ENCODE results near the gene SLC41A1. TPM values are rescaled to one million over a fixed set of nuclear protein-coding genes. Genes with fewer than 3 reads are reported as not detected.

Gene SLC41A1
- total RNA-seq, 1 donor from 2014 or later = 9.4 TPM

DNA sequence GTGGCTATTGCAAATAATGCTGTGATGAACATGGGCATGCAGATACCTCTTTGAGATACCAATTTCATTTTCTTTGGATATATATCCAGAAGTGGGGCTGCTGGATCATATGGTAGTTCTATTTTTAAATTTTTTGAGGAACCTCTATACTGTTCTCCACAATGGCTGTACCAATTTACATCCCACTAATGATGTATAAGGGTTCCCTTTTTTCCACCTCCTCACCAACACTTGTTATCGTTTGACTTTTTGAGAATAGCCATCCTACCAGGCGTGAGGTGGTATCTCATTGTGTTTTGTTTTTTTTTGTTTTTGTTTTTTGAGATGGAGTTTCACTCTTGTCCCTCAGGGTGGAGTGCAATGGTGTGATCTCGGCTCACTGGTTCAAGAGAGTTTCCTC lies 56.4 kb downstream of the SLC41A1 start:
- DNase-seq (ENCODE audit: low read depth, low spot score) = no peak

DNA sequence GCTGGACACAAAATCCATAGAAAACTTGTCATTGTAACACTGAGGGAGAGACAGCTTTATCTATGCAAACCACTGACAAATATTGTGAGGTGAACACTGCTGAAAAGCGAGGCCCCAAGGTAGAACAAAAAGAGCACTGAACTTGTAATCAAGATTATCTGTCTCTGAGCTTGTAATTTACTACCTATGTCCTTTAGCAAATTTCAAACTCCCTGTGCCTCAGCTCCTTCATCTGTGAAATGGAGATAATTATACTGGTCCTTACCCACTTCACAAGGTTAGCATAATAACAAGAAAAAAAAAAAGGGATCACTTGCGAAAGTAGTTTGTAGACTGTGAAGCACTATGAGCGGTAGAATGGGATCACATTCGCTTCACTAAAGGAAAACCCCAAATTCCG lies 58.1 kb downstream of the SLC41A1 start:
- DNase-seq (ENCODE audit: low read depth, low spot score) = no peak

DNA sequence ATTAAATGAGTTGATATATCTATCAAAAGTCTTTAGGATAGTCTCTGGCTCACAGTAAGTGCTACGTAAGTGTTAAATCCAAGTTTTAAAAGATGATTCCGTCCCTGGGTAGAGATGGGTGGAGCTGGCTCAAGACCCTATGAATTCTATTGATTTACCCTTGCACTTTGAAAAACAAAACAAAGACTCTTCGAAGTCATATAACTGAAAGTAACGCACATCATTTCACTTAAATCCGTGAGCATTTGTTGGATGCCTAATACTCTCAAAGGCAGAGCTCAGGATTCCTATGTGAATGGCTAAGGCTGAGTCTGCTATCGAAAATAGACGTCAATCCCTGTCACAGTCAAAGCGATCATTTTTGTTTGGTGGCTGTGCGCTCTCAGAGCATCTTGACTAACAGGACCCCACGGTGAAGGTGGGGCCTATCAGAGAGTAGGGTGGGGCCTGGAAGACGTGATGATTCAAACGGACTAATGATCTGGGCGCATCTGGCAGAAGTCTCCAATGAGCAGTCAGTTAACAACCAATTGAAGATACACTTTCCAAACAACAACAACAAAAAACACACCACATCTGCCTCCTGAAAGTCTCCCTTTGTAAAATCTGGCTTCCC lies 61.9 kb downstream of the SLC41A1 start:
- DNase-seq (ENCODE audit: low read depth, low spot score) = no peak

DNA sequence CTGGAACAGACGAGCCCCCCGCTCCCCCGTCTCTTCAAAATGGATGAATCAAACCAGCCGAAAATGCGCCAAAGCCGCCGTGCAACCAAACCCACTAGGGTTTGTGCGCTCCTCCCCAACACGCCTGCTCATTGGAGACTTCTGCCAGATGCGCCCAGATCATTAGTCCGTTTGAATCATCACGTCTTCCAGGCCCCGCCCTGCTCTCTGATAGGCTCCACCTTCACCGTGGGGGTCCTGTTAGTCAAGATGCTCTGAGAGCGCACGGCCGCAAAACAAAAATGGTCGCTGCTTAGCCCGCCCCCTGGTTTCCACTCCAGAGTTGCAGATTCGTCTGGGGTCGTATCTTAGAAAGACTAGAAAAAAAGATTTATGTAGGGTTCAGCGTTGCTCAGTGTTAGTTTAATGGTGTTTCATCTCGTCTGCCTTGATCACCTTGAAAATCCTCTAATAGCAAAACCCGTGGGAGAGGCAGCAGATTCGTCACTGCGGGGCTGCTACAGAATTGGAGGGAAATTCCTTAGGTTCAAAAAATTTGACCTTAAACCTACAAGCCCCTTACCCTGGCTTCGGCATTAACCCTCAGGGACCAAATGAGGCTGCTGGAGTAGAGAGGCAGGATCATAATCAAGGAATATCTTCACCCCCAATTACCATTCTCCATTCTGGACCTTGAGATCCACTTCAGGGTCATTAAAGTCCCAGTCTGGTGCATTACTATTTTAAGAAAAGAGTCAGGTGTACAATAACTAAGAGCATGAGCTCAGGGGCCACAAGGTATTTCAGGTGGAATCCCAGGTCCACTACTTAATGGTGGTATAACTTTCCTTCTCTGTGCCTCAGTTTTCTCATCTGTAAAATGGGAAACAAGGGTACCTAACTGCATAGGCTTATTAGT lies 62.6 kb downstream of the SLC41A1 start, which contains the start of gene NUCKS1:
Gene NUCKS1 (minus strand): TSS at position 45 of the 898 bp plus-strand sequence. CDS start 209 bp downstream, outside the sequence.
- DNase-seq (ENCODE audit: low read depth, low spot score) = peak; percentile 99

DNA sequence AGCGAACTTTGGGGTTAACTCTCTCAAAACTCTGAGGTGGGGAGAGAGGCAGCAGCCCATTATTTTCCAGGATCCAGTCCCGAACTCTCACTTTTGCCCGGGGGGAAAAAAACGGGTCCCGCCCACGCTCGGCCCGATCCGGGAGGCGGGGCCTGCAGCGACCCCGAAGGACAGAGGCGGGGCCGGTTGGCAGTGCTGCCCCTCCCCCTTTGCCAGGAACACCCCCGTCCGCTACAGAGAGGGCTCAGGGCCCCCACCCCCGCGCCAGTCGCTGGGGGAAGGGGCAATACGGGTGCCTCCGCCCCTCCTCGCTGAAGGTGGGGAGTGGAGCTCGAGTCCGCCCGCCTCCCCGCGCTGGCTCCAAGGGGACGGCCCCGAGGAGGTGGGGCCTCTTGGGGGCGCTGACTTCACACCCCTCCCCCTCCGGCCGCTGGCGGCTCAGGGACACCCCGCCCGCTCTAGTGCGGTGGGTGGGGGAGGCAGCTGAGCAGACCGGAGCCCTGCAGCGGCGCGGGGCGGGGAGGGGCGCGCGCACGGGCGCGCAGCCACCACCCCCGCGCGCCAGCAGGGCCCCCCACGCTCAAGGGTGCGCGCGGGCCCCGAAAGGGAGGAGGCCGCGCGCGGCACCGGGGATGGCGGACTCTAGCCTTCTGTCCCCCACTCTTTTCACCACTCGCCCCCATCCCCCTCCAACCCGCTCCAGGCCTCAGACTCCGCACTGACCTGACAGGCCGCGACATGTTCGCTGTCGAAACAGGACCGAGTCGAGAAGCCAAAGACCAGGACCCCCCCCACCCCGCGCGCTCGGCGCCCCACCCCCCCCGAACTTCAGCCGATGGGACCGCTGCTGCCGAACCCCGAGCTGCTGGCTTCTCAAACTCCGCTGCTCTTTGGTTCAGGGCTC lies 63.5 kb downstream of the SLC41A1 start:
- peak; percentile 91 for DNase-seq (ENCODE audit: low read depth, low spot score)

DNA sequence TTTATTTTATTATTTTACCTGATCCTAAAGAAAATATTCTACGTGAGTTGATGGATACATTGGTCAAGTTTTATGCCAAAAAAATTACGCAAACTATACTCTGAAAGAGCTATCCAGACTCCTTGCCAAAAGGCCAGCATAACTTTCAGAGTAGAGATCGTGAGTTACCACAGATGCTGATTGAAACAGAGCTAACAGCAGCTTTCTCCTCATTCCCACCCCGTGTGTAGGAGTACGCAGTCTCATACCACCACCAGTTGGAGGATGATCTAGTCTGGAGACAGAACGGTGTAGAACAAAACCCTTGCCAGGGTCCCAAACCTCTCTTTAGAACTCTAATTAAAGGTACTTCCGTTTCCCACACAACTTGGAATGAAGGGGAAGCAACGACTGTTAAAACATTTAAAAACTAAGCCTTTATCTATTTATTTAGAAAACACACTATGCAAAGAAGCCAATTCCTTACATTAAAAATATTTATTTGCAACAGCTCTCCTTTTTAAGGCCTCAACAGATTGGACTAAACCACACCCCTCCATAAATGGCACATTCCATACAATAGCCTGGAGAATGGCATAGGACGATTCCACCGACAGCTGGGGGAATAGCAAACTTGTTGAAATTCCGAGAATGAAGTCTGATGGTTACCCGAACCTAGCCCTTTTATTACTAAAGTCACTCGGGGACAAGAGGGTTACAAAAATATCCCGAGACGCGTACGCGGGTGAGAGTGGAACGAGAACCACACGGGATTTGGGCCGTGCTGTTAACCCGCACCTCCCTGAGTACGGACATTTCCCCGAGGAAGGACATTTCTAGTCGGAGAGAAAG lies 64.4 kb downstream of the SLC41A1 start:
- DNase-seq (ENCODE audit: low read depth, low spot score) = peak; percentile 11

DNA sequence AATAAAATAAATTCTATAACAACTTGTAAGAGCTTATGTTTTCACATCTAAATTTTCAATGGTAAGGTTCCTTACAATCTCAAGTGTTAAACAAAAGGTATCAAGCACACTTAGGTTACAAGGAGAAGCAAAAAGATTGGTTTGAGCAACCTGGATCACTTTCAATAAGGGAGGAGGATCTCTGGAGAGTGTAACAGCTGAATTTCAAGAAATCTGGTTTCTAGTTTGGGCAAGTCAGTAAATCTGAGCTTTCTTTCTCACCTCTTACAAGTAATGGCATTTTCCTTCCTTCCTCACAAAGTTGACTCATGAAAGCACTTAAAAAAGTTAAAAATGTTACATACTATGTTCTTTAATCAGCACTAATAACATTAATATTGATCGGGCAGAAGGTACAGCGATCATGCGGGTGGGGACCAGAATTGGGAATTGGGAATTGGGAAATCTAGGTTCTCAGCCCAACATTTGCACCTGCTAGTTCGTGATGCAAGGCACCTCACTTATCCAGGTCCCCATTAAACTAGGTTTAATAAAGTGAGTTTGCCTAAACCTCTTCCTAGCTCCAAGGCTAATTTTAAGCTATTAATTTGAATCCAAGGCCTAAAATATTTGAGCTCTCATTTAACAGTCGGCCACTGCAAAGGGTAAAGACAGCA lies 66.1 kb downstream of the SLC41A1 start:
- DNase-seq (ENCODE audit: low read depth, low spot score) = no peak

DNA sequence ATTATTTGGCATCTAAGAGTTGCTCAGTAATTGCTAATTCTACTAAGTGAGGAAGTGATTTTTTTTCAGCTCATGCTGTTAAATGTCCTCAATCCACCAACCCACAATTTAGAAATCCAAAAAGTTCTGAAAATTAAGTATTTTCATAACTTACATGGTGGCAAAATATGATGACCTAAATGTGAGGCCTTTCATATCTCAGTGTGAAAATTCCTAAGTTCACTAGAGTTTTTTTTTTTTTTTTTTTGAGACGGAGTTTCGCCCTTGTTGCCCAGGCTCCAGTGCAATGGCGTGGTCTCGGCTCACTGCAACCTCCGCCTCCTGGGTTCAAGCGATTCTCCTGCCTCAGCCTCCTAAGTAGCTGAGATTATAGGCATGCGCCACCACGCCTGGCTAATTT lies 68.6 kb downstream of the SLC41A1 start:
- no peak for DNase-seq (ENCODE audit: low read depth, low spot score)

DNA sequence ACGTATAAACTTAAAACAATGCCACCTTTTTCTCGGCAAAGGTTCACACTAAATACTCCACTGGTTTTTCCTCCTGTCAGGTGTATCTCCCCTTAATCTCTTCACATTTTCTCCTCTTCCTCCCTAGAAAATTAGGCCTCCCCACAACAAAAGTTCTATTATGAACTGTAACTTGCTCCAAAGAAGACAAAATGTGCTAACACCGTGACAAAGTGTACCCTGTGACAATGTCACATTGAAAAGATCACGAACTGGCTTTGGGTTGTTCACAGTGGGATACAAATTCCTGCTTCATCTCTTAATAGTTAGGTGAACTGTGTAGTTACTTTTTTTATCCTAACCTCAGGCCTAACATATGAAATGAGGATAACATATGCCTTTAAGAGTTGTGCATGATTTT lies 69.0 kb downstream of the SLC41A1 start:
- no peak for DNase-seq (ENCODE audit: low read depth, low spot score)

DNA sequence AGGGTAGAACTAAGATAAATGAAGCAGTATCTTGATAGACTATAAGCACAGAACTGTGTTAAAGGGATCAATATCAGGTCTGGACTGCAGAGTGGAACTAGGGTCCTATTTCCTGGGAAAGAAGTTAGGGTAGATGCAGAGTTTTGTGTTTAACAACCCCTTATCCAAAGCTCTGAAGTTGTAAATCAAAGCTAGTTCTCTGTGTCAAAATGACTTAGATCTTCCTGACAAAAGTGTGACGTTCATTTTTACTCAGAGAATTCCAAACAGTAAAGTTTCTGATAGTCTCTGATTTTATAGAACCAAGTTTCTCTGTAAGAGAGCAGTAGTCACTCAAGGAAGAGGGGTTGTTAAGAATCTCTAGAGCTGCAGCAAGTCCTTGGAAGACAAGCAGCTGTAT lies 71.3 kb downstream of the SLC41A1 start:
- DNase-seq (ENCODE audit: low read depth, low spot score) = no peak

DNA sequence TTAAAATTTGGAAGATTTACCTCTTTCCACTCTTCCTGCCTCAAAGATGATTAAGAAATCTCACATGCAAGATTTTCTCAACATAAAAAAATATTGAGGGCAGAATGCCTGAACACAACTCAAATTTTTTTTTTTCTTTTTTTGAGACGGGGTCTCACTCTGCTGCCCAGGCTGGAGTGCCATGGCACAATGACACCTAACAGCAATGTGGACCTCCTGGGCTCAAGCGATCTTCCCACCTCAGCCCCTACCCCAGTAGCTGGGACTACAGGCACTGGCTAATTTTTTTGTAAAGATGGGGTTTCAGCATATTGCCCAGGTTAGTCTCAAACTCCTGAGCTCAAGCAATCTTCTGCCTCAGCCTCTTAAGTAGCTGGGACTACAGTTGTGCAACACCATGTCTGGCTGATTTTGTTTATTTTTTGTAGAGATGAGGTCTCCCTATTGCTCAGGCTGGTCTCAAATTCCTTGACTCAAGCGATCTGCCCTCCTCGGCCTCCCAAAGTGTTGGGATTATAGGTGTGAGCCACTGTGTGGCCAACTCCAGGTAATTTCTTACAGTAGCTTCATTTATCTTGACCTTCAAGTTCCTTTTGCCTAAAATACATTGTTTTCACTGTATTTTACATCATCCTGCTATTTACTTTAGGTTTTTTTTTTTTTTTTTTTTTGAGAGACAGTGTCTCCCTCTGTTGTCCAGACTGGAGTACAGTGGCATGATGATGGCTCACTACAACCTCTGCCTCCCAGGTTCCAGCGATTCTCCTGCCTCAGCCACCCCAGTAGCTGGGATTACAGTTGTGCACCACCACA lies 73.4 kb downstream of the SLC41A1 start:
- DNase-seq (ENCODE audit: low read depth, low spot score) = no peak

Other genes starting within 250 kb of the SLC41A1 start
- 22.9 and 28.2 TPM in 2 replicates for gene ELK4, start 181.2 kb downstream of the SLC41A1 start, total RNA-seq
- gene SLC45A3, start 132.7 kb downstream of the SLC41A1 start, total RNA-seq = 8.3 and 9.8 TPM in 2 replicates
- 162 and 182 TPM in 2 replicates for gene NUCKS1, start 63.0 kb downstream of the SLC41A1 start, total RNA-seq
- gene RAB29, start 37.7 kb downstream of the SLC41A1 start, total RNA-seq = 26.6 and 40.6 TPM in 2 replicates
- gene PM20D1, start 36.9 kb upstream of the SLC41A1 start, total RNA-seq = 0.04 TPM in 1 of 2 replicates, not detected in the other
- 0.04 TPM in 1 of 2 replicates, not detected in the other for gene SLC26A9, start 130.3 kb upstream of the SLC41A1 start, total RNA-seq
- gene RAB7B, start 190.2 kb upstream of the SLC41A1 start, total RNA-seq = 0.25 and 0.59 TPM in 2 replicates
- 0.07 TPM in 2 replicates for gene CTSE, start 210.7 kb upstream of the SLC41A1 start, total RNA-seq
- not detected in 2 replicates for gene RHEX, start 240.0 kb upstream of the SLC41A1 start, total RNA-seq